ENCODE results near the gene STX2. TPM values are rescaled to one million over a fixed set of nuclear protein-coding genes. Genes with fewer than 3 reads are reported as not detected.

STX2 gene
- total RNA-seq, 1 donor from 2014 or later = 36.7 TPM

Other genes with a start within 250 kb of the STX2 start
- gene RIMBP2, start 123.0 kb downstream of the STX2 start, total RNA-seq = not detected in 2 replicates
- gene RAN, start 32.8 kb upstream of the STX2 start, total RNA-seq = 431 and 486 TPM in 2 replicates
- not detected in 2 replicates for gene ADGRD1, start 114.7 kb upstream of the STX2 start, total RNA-seq

Data from glomerular endothelial cell (primary cell).